HEK293 (cell line): ENCODE measurements around the gene NHLRC2.

Source experiments
- HOXA7 ChIP-seq: sonication (generic); formaldehyde crosslinking; IDR thresholded peaks from 2 replicates; pipeline ENCODE4 v1.8.1; 2022; ENCODE audit warnings: missing genetic modification reagents, borderline replicate concordance
- RBAK ChIP-seq: fragments of 450-650 bp; formaldehyde crosslinking; IDR thresholded peaks from 2 replicates; pipeline ENCODE4 v1.5.1; 2016; ENCODE audit warnings: missing biosample characterization, missing genetic modification characterization
- ZNF114 ChIP-seq: fragments of 450-650 bp; formaldehyde crosslinking; IDR thresholded peaks from 2 replicates; pipeline ENCODE4 v1.5.0; 2017; ENCODE audit warnings: missing biosample characterization, missing genetic modification characterization
- ZNF292 ChIP-seq: fragments of 450-650 bp; formaldehyde crosslinking; IDR thresholded peaks from 2 replicates; pipeline ENCODE4 v1.5.1; 2016; ENCODE audit warnings: low read depth, missing biosample characterization, missing genetic modification characterization, borderline replicate concordance
- ZNF660 ChIP-seq: fragments of 450-650 bp; IDR thresholded peaks from 2 replicates; pipeline ENCODE4 v1.5.1; 2018; ENCODE audit warnings: missing biosample characterization, mild to moderate bottlenecking, missing genetic modification characterization
- ZSCAN30 ChIP-seq: fragments of 450-650 bp; IDR thresholded peaks from 2 replicates; pipeline ENCODE4 v1.5.1; 2018; ENCODE audit warnings: missing biosample characterization, mild to moderate bottlenecking, missing genetic modification characterization, moderate library complexity
- TF ChIP-seq, protein P1 (sequence below): fragments of 450-650 bp; formaldehyde crosslinking; IDR thresholded peaks from 2 replicates; pipeline ENCODE4 v1.5.1; 2016; ENCODE audit warnings: missing biosample characterization, missing genetic modification characterization
- TF ChIP-seq, protein P2 (sequence below): fragments of 450-650 bp; formaldehyde crosslinking; IDR thresholded peaks from 2 replicates; pipeline ENCODE4 v1.5.1; 2016; ENCODE audit warnings: missing biosample characterization, missing genetic modification characterization
- TF ChIP-seq, protein P3 (sequence below): IDR thresholded peaks from 2 replicates; pipeline ENCODE4 v1.6.1; 2011; ENCODE audit warnings: mild to moderate bottlenecking, low read depth, low read length, borderline replicate concordance
- TF ChIP-seq, protein P4 (sequence below): fragments of 450-650 bp; formaldehyde crosslinking; IDR thresholded peaks from 2 replicates; pipeline ENCODE4 v1.5.1; 2016; ENCODE audit warnings: missing biosample characterization, missing genetic modification characterization
- TF ChIP-seq, protein P5 (sequence below): fragments of 450-650 bp; formaldehyde crosslinking; IDR thresholded peaks from 2 replicates; pipeline ENCODE4 v1.5.1; 2016; ENCODE audit warnings: missing biosample characterization, missing genetic modification characterization, borderline replicate concordance

DNA sequence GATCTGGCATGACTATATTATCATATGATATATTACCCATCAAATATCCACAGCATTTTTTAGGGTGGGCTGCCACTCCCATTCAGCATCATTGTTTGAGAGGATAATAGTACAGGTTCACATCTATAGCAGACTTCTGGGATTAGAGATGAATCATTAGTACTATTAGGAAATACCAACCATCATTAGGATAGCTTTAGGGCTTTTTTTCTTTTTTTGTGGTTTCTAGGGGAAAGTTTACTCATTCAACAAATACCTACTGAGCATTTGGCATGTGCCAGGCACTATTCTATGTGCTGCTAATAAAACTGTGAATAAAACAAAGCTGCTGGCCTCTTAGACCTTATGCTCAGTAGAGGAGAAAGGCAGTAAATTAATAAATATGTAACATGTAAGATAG is 40.6 kb downstream of the NHLRC2 start:
- TF ChIP-seq, protein P1, sequence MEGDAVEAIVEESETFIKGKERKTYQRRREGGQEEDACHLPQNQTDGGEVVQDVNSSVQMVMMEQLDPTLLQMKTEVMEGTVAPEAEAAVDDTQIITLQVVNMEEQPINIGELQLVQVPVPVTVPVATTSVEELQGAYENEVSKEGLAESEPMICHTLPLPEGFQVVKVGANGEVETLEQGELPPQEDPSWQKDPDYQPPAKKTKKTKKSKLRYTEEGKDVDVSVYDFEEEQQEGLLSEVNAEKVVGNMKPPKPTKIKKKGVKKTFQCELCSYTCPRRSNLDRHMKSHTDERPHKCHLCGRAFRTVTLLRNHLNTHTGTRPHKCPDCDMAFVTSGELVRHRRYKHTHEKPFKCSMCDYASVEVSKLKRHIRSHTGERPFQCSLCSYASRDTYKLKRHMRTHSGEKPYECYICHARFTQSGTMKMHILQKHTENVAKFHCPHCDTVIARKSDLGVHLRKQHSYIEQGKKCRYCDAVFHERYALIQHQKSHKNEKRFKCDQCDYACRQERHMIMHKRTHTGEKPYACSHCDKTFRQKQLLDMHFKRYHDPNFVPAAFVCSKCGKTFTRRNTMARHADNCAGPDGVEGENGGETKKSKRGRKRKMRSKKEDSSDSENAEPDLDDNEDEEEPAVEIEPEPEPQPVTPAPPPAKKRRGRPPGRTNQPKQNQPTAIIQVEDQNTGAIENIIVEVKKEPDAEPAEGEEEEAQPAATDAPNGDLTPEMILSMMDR (tag by site-specific recombination) = no peak
- TF ChIP-seq HOXA7 (CRISPR knock-in tag) = no peak
- TF ChIP-seq, protein P2, sequence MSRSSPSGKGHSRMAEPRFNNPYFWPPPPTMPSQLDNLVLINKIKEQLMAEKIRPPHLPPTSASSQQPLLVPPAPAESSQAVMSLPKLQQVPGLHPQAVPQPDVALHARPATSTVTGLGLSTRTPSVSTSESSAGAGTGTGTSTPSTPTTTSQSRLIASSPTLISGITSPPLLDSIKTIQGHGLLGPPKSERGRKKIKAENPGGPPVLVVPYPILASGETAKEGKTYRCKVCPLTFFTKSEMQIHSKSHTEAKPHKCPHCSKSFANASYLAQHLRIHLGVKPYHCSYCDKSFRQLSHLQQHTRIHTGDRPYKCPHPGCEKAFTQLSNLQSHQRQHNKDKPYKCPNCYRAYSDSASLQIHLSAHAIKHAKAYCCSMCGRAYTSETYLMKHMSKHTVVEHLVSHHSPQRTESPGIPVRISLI = no peak
- TF ChIP-seq ZNF292 (tag by site-specific recombination) = no peak
- TF ChIP-seq, protein P3, sequence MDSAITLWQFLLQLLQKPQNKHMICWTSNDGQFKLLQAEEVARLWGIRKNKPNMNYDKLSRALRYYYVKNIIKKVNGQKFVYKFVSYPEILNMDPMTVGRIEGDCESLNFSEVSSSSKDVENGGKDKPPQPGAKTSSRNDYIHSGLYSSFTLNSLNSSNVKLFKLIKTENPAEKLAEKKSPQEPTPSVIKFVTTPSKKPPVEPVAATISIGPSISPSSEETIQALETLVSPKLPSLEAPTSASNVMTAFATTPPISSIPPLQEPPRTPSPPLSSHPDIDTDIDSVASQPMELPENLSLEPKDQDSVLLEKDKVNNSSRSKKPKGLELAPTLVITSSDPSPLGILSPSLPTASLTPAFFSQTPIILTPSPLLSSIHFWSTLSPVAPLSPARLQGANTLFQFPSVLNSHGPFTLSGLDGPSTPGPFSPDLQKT = no peak
- TF ChIP-seq ZNF114 = no peak
- TF ChIP-seq ZNF660 (tag by site-specific recombination) = no peak
- TF ChIP-seq, protein P4, sequence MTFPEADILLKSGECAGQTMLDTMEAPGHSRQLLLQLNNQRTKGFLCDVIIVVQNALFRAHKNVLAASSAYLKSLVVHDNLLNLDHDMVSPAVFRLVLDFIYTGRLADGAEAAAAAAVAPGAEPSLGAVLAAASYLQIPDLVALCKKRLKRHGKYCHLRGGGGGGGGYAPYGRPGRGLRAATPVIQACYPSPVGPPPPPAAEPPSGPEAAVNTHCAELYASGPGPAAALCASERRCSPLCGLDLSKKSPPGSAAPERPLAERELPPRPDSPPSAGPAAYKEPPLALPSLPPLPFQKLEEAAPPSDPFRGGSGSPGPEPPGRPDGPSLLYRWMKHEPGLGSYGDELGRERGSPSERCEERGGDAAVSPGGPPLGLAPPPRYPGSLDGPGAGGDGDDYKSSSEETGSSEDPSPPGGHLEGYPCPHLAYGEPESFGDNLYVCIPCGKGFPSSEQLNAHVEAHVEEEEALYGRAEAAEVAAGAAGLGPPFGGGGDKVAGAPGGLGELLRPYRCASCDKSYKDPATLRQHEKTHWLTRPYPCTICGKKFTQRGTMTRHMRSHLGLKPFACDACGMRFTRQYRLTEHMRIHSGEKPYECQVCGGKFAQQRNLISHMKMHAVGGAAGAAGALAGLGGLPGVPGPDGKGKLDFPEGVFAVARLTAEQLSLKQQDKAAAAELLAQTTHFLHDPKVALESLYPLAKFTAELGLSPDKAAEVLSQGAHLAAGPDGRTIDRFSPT (tag by site-specific recombination) = no peak
- no peak for TF ChIP-seq RBAK (tag by site-specific recombination)
- no peak for TF ChIP-seq ZSCAN30
- TF ChIP-seq, protein P5, sequence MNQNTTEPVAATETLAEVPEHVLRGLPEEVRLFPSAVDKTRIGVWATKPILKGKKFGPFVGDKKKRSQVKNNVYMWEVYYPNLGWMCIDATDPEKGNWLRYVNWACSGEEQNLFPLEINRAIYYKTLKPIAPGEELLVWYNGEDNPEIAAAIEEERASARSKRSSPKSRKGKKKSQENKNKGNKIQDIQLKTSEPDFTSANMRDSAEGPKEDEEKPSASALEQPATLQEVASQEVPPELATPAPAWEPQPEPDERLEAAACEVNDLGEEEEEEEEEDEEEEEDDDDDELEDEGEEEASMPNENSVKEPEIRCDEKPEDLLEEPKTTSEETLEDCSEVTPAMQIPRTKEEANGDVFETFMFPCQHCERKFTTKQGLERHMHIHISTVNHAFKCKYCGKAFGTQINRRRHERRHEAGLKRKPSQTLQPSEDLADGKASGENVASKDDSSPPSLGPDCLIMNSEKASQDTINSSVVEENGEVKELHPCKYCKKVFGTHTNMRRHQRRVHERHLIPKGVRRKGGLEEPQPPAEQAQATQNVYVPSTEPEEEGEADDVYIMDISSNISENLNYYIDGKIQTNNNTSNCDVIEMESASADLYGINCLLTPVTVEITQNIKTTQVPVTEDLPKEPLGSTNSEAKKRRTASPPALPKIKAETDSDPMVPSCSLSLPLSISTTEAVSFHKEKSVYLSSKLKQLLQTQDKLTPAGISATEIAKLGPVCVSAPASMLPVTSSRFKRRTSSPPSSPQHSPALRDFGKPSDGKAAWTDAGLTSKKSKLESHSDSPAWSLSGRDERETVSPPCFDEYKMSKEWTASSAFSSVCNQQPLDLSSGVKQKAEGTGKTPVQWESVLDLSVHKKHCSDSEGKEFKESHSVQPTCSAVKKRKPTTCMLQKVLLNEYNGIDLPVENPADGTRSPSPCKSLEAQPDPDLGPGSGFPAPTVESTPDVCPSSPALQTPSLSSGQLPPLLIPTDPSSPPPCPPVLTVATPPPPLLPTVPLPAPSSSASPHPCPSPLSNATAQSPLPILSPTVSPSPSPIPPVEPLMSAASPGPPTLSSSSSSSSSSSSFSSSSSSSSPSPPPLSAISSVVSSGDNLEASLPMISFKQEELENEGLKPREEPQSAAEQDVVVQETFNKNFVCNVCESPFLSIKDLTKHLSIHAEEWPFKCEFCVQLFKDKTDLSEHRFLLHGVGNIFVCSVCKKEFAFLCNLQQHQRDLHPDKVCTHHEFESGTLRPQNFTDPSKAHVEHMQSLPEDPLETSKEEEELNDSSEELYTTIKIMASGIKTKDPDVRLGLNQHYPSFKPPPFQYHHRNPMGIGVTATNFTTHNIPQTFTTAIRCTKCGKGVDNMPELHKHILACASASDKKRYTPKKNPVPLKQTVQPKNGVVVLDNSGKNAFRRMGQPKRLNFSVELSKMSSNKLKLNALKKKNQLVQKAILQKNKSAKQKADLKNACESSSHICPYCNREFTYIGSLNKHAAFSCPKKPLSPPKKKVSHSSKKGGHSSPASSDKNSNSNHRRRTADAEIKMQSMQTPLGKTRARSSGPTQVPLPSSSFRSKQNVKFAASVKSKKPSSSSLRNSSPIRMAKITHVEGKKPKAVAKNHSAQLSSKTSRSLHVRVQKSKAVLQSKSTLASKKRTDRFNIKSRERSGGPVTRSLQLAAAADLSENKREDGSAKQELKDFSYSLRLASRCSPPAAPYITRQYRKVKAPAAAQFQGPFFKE = no peak
